IMR-90 (cell line): Measurements from ENCODE around the gene KYNU. TPM values are rescaled to one million over a fixed set of nuclear protein-coding genes. Genes with fewer than 3 reads are reported as not detected.

Source experiments
- ATAC-seq: fragments of 200-7000 bp; cut with Tn5 transposase; 2 replicates; pipeline ENCODE4 v1.9.1; 2020; ENCODE audit warnings: low read depth, mild to moderate bottlenecking, moderate library complexity
- BruUV-seq: library from RNA; stranded (reverse); fragments of 400-500 nt; replicated peaks from 2 replicates; lab custom pipeline; 2021; lab: Mats Ljungman, UMichigan
- CTCF ChIA-PET: fragments of 300-600 bp; formaldehyde crosslinking; extraction: SDS; loops from one replicate; lab custom pipeline; 2021; ENCODE audit warnings: antibody characterized with exemption; lab: Yijun Ruan, JAX
- POLR2A ChIA-PET: fragments of 300-600 bp; sonication (Branson Sonifier 250); formaldehyde crosslinking; loops from one replicate; lab custom pipeline; 2022; ENCODE audit warnings: antibody characterized with exemption; ENCODE audit not compliant: unreplicated experiment; lab: Charles Lee
- DNase-seq: peaks from one replicate; pipeline ENCODE4 v3.0.0; 2013
- H2AFZ ChIP-seq: replicated peaks from 2 replicates; pipeline ENCODE3; 2013; ENCODE audit warnings: low read length, mild to moderate bottlenecking; ENCODE audit not compliant: poor library complexity
- H2AK5ac ChIP-seq: 2 replicates; pipeline ENCODE4 v1.6.1; 2013; ENCODE audit warnings: low read depth, low read length, inconsistent platforms
- H2AK9ac ChIP-seq: replicated peaks from 2 replicates; pipeline ENCODE3; 2013; ENCODE audit warnings: mild to moderate bottlenecking, low read depth, low read length, moderate library complexity; ENCODE audit not compliant: poor library complexity
- H2BK120ac ChIP-seq: 2 replicates; pipeline ENCODE4 v1.6.1; 2013; ENCODE audit warnings: low read depth, low read length, inconsistent platforms
- H2BK15ac ChIP-seq: 3 replicates; pipeline ENCODE4 v1.6.1; 2013; ENCODE audit warnings: low read depth, low read length, inconsistent platforms
- H2BK20ac ChIP-seq: 2 replicates; pipeline ENCODE4 v1.6.1; 2013; ENCODE audit warnings: low read depth, mild to moderate bottlenecking, inconsistent platforms, low read length, moderate library complexity
- H2BK5ac ChIP-seq: 2 replicates; pipeline ENCODE4 v1.6.1; 2013; ENCODE audit warnings: mild to moderate bottlenecking, low read depth, low read length, inconsistent platforms; ENCODE audit not compliant: poor library complexity, severe bottlenecking
- H3K14ac ChIP-seq: replicated peaks from 2 replicates; pipeline ENCODE4 v1.6.1; 2013; ENCODE audit warnings: low read depth, low read length, inconsistent platforms
- H3K18ac ChIP-seq: 2 replicates; pipeline ENCODE4 v1.6.1; 2013; ENCODE audit warnings: low read depth, low read length, control low read depth
- H3K23ac ChIP-seq: 2 replicates; pipeline ENCODE4 v1.6.1; 2013; ENCODE audit warnings: low read depth, low read length, inconsistent platforms
- H3K27ac ChIP-seq: 2 replicates; pipeline ENCODE4 v1.5.1; 2013; ENCODE audit warnings: mild to moderate bottlenecking, control low read depth, low read length; ENCODE audit not compliant: insufficient read depth
- H3K27me3 ChIP-seq: 2 replicates; pipeline ENCODE4 v1.6.1; 2013; ENCODE audit warnings: low read length; ENCODE audit not compliant: control insufficient read depth, insufficient read depth
- H3K36me3 ChIP-seq: 2 replicates; pipeline ENCODE4 v1.6.1; 2013; ENCODE audit warnings: low read length, mixed read lengths; ENCODE audit not compliant: control insufficient read depth, insufficient read depth
- H3K4ac ChIP-seq: 2 replicates; pipeline ENCODE4 v1.6.1; 2013; ENCODE audit warnings: low read depth, low read length, inconsistent platforms
- H3K4me1 ChIP-seq: 2 replicates; pipeline ENCODE4 v1.6.1; 2013; ENCODE audit warnings: low read length, mixed read lengths; ENCODE audit not compliant: control insufficient read depth, insufficient read depth
- H3K4me2 ChIP-seq: 2 replicates; pipeline ENCODE4 v1.6.1; 2013; ENCODE audit warnings: low read depth, mild to moderate bottlenecking, control low read depth, low read length, moderate library complexity
- H3K4me3 ChIP-seq: 2 replicates; pipeline ENCODE4 v1.5.1; 2013; ENCODE audit warnings: low read depth, mild to moderate bottlenecking, control low read depth, low read length, moderate library complexity; ENCODE audit not compliant: insufficient read depth
- H3K56ac ChIP-seq: 2 replicates; pipeline ENCODE4 v1.6.1; 2013; ENCODE audit warnings: low read length, inconsistent platforms; ENCODE audit not compliant: insufficient read depth; ENCODE audit errors: extremely low read depth
- H3K79me1 ChIP-seq, 2 experiments: 2 replicates each; pipeline ENCODE4 v1.6.1; 2013; ENCODE audit warnings: low read length in 2 of 2, inconsistent platforms in 1 of 2, low read depth in 1 of 2
- H3K9ac ChIP-seq: 2 replicates; pipeline ENCODE4 v1.6.1; 2013; ENCODE audit warnings: low read depth, low read length, control low read depth
- H3K9me1 ChIP-seq: 2 replicates; pipeline ENCODE4 v1.6.1; 2013; ENCODE audit warnings: low read length, inconsistent platforms; ENCODE audit not compliant: insufficient read depth
- H3K9me3 ChIP-seq: 2 replicates; pipeline ENCODE4 v1.6.1; 2013; ENCODE audit warnings: low read length; ENCODE audit not compliant: control insufficient read depth, insufficient read depth
- H4K20me1 ChIP-seq: 2 replicates; pipeline ENCODE4 v1.6.1; 2013; ENCODE audit warnings: low read length, inconsistent platforms; ENCODE audit not compliant: insufficient read depth
- H4K5ac ChIP-seq: 2 replicates; pipeline ENCODE4 v1.6.1; 2013; ENCODE audit warnings: mild to moderate bottlenecking, low read depth, low read length, control low read depth
- H4K8ac ChIP-seq, 2 experiments: 2 replicates each; pipeline ENCODE4 v1.6.1; 2013; ENCODE audit warnings: low read depth in 2 of 2, low read length in 2 of 2, control low read depth in 1 of 2, inconsistent platforms in 1 of 2
- H4K91ac ChIP-seq: 2 replicates; pipeline ENCODE4 v1.6.1; 2013; ENCODE audit warnings: low read depth, low read length, inconsistent platforms; ENCODE audit not compliant: insufficient read depth
- BHLHE40 ChIP-seq: fragments of 150-350 bp; IDR thresholded peaks from 2 replicates; pipeline ENCODE4 v1.6.1; 2016; ENCODE audit warnings: mild to moderate bottlenecking, low read depth, low read length
- CEBPB ChIP-seq: IDR thresholded peaks from 2 replicates; pipeline ENCODE4 v1.6.1; 2012; ENCODE audit warnings: low read depth, low read length, improper control_type of control experiment
- WGBS, 2 experiments: methylation state at CpG; one replicate each; pipeline versions ENCODE4 v1.1.5 to v1.1.7; 2013; ENCODE audit warnings: missing lambda C conversion rate in 2 of 2; ENCODE audit not compliant: insufficient read length in 1 of 2; ENCODE audit errors: extremely low coverage in 2 of 2; 5-methylcytosine and 5-hydroxymethylcytosine counted together
- dilution Hi-C: fragments of 300-500 bp; cut with HindIII; formaldehyde crosslinking; loops from one replicate; pipeline ENCODE4 v1.14.3; 2018; ENCODE audit warnings: low sequenced_read_pairs; ENCODE audit not compliant: unreplicated experiment
- in situ Hi-C: fragments of 300-500 bp; cut with MboI; formaldehyde crosslinking; loops from 3 replicates; pipeline ENCODE4 v1.14.3; 2019; ENCODE audit warnings: low sequenced_read_pairs, inconsistent platforms, mixed read lengths
- intact Hi-C: fragments of 100-400 bp; cut with micrococcal nuclease; formaldehyde crosslinking; loops from 2 replicates; pipeline ENCODE4 v1.10.0; 2022
- polyA plus RNA-seq, 3 experiments: library from polyadenylated mRNA; depleted of rRNA; stranded (reverse); fragments of >200 nt; gene quantifications; 2 replicates each; pipeline ENCODE4 v1.2.3, GENCODE V29; 2012; ENCODE audit warnings: low replicate concordance in 1 of 3
- total RNA-seq: library from RNA; depleted of rRNA; stranded (reverse); fragments of >200 nt; gene quantifications from 2 replicates; pipeline ENCODE4 v1.2.3, GENCODE V29; 2012

KYNU gene
- total and polyA plus RNA-seq, 2 of the 4 experiments (the other 2 are of a cell fraction), result 0.75 to 2.9 TPM

DNA sequence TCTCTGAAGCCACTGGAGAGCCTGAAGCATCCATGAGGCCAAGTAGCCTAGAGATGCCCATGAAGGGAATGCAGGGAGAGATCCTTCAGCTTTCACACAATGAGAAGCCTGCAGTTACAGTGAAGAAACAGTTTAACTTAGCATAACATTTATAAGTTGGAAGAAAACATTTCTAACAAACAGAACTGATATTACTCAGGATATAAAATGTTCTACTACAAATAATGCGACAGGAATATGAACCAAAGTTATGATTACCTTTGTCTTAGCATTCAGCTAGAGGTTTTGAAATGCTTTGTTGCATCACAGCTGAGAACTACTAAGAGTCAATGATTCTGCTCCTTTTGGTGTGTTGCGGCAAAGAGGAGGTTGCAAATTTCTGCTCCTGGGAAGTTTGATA lies 6.9 kb upstream of the KYNU start:
- peak overlapping the region; percentile 89; the same call in 1 of the 3 replicates for H2BK15ac ChIP-seq
- H3K14ac ChIP-seq, result peak overlapping the region; percentile 44; the same call in 1 of the 2 replicates
- no peak overlapping the region for H3K4me2 ChIP-seq
- 0 out of 2 replicates have a peak overlapping the region, but pooled peaks have one; percentile 13 for H4K91ac ChIP-seq
- H2BK20ac ChIP-seq, result 0 out of 2 replicates have a peak overlapping the region, but pooled peaks have one; percentile 9
- peak overlapping the region; percentile 52; the same call in 1 of the 2 replicates for H3K27ac ChIP-seq
- peak overlapping the region; percentile 67; the same call in 1 of the 2 replicates for H2AK5ac ChIP-seq
- no peaks in the 10 kb centered on the region for H4K20me1 ChIP-seq
- no peaks in the 10 kb centered on the region for H3K79me1 ChIP-seq
- H3K4ac ChIP-seq, result peak overlapping the region; percentile 26; the same call in 1 of the 2 replicates
- H4K5ac ChIP-seq, result peak overlapping the region; percentile 80; the same call in 1 of the 2 replicates
- H2AK9ac ChIP-seq, result no peak overlapping the region
- no peaks in the 10 kb centered on the region for H3K27me3 ChIP-seq
- no TSS peak for BruUV-seq
- peak overlapping the region; percentile 79; the same call in 1 of the 2 replicates for H2BK120ac ChIP-seq
- intact Hi-C loops (no loop called here), dilution Hi-C loops (no loop called here), in situ Hi-C loops (no loop called here)
- H3K56ac ChIP-seq, result no peak overlapping the region
- H2AFZ ChIP-seq, result no peak overlapping the region
- no peak overlapping the region for H3K23ac ChIP-seq
- CTCF ChIA-PET, result no interaction called here
- ATAC-seq (no peak), DNase-seq (peak; percentile 21)
- peak; percentile 64 for TF ChIP-seq CEBPB
- no peak for TF ChIP-seq BHLHE40
- no CpG with 5 or more reads among the region's 2 CpGs for WGBS, 2 experiments
- H3K9me1 ChIP-seq, result 0 out of 2 replicates have a peak, but pooled peaks cover 2% of the 10 kb centered on the region
- H4K8ac ChIP-seq, result peak overlapping the region; percentile 76 to 81; a peak in 3 of 4 replicates
- H2BK5ac ChIP-seq, result peak overlapping the region; percentile 69
- H3K36me3 ChIP-seq, result no peaks in the 10 kb centered on the region
- H3K18ac ChIP-seq, result peak overlapping the region; percentile 94; the same call in 1 of the 2 replicates
- POLR2A ChIA-PET, result no interaction called here
- no peaks in the 10 kb centered on the region for H3K9me3 ChIP-seq
- peaks cover 8% of the 10 kb centered on the region for H3K4me1 ChIP-seq
- H3K9ac ChIP-seq, result no peak overlapping the region; the same call in 1 of the 2 replicates
- H3K4me3 ChIP-seq, result no peak overlapping the region
